ENCODE data around the gene CENPU.
"Not testable (repeated sequence)": the region's sequence is repeated elsewhere in the genome, so short reads cannot be mapped to it uniquely, and the experiment has no call there.

The CENPU gene

DNA sequence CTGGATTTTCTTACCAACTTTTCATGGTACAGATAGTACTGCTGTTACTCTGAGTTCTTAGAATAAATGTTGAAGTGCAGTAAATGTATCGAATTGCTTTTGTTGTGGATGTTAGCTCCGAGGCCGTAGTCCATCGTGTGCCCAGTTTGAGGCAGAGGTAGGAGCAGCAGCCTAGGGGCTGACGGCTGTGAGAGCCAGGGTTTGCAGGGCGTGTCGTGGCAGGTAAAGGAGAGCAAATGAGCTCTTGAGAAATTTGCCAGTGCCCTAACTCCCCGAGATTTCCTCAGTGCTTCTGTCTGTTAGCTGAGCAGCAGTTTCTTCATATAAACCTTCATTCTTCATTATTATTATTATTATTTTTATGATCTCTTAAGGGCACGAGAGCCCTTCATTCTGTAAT, 62.8 kb downstream of the CENPU start:
- no peak overlapping the region for H3K27ac Mint-ChIP-seq
- H3K4me1 Mint-ChIP-seq: peaks cover 25% of the 10 kb centered on the region
- DNase-seq (ENCODE audit: low spot score in 2 of 2) (no peak), ATAC-seq (no peak)
- H3K9me3 Mint-ChIP-seq: no peaks in the 10 kb centered on the region
- peaks cover 43% of the 10 kb centered on the region for H3K36me3 Mint-ChIP-seq
- H3K4me3 Mint-ChIP-seq: no peak overlapping the region

DNA sequence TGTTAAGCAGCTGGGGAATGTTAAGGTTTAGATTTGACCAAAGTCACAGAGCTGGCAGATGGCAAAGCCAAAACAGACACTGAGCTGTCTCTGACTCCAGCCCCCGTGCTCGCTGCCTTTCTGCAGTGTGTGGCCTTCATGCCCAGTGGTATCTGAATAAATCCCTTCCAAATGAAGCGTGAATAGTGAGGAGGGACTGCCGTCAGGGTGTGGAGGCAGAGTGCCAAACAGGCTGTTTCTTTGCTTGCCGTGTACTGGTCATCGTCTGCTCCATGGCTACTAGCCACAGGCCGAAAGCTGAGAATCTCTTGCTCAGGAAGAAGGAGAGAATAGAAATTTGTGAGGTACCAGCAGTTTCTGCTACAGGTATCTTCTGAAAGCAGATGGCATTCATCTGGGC, 64.6 kb downstream of the CENPU start:
- DNase-seq (ENCODE audit: low spot score in 2 of 2) (no peak), ATAC-seq (no peak)
- peaks cover 37% of the 10 kb centered on the region for H3K36me3 Mint-ChIP-seq
- peak overlapping the region; percentile 80 for H3K27ac Mint-ChIP-seq
- peaks cover 25% of the 10 kb centered on the region for H3K4me1 Mint-ChIP-seq
- no peak overlapping the region for H3K4me3 Mint-ChIP-seq
- H3K9me3 Mint-ChIP-seq: no peaks in the 10 kb centered on the region

DNA sequence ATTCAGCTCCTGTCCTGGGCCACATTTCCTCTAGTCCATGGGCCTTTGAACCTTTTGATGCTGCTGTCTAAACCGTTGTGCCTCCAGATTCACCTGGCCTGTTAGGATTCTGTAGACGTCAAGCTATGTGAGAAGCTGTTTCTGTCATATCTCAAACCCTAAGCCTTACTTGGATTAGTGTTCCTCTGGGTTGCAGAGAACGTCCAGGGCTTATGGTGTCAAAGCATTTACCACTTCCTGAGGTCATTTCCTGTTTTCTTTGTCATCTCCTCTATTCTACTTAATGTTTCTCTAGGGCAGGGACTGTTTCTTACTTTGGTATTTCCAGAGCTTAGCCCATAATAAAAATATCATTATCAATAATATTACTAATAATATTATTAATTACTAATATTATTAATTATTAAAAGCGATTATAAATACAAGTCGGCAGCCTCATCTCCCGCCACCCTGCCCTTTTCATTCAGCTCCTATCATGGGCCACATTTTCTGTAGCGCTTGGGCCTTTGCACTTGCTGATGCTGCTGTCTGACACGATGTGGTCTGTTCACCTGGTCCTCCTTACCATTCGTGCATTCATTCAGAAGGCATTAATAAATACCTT, 65.3 kb downstream of the CENPU start:
- Mint-ChIP-seq H3K9me3 (no peaks in the 10 kb centered on the region), H3K27ac (peak overlapping the region; percentile 80), H3K4me3 (no peak overlapping the region), H3K36me3 (peaks cover 35% of the 10 kb centered on the region), H3K4me1 (peaks cover 25% of the 10 kb centered on the region)
- ATAC-seq (peak; percentile 87), DNase-seq (ENCODE audit: low spot score in 2 of 2) (no peak)

DNA sequence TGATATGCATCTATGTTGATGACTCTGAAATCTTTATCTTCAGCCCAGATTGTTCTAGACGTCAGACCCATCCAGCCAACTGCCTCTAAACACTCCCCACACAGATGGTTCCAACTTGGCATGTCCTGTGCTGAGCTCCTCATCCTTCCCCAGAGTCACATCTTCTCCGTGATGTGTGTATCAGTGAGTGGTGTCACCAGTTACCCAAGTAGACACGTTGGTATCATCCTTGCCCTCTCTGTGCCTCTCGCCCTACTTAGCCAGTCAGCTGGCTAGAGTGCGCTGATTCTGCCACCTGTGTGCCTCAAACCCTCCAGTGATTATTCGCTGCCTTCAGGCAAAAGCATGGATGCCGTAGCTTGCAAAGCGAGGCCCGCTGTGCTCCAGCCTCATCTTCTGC, 65.8 kb downstream of the CENPU start:
- no peak overlapping the region for H3K4me3 Mint-ChIP-seq
- H3K4me1 Mint-ChIP-seq: peaks cover 25% of the 10 kb centered on the region
- no peaks in the 10 kb centered on the region for H3K9me3 Mint-ChIP-seq
- H3K36me3 Mint-ChIP-seq: peaks cover 30% of the 10 kb centered on the region
- DNase-seq (ENCODE audit: low spot score in 2 of 2): no peak
- peak overlapping the region; percentile 80 for H3K27ac Mint-ChIP-seq
- ATAC-seq: peak; percentile 47

DNA sequence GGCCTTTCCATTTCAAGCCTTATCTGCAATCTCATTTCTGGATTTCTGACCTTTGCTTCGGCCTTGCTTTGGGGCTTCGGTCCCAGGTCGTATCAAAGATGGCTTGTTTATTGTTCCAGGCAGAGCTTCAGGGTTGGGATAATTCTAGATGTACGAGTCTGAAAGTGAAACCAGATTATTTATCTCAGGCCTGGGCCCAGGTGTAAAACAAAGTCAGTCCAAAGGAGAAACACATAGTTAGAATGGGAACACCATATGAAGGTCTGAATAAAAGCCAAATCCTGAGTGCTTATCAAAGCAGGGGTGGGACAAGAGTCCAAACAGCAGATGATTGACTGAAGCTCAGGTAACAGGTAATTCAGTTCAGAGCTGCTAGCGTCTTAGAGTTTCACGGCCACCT, 67.2 kb downstream of the CENPU start:
- no peak overlapping the region for H3K4me3 Mint-ChIP-seq
- peaks cover 25% of the 10 kb centered on the region for H3K4me1 Mint-ChIP-seq
- H3K36me3 Mint-ChIP-seq: peaks cover 16% of the 10 kb centered on the region
- H3K9me3 Mint-ChIP-seq: no peaks in the 10 kb centered on the region
- no peak for DNase-seq (ENCODE audit: low spot score in 2 of 2)
- no peak overlapping the region for H3K27ac Mint-ChIP-seq
- ATAC-seq: no peak

DNA sequence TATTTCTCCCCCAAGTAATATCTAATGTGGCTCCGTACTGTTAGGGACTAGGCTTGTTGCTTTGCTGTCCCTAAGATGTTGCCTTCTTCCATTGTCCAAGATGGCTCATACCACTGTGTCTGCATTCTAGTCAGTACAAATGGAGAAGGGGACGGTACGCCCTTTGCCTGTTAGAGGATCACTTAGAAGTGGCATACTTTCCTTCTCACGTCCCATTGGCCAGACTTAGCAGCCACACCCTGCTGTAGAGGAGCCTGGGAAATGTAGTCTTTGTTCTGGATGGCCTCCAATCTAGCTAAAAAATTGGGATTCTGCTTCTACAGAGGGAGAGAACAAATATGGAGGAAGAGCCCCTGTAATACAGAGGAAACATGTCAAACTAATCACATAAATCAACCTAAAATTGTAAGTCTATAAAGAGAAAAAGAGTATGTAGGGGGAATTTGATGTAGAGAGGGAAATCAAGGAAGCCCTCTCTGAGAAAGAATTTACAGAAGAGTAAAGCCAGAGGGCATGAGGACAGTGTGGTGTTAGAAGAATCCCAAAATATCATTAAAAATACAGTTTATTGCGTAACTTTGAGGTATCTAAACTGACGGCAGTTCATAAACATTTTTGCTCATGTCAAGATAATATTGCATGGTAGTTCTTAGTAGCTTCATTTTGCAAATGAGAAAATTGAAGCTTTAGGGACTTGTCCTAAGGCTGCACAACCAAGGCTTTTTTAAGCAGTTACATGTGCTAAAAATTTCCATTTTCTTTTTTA, 69.3 kb downstream of the CENPU start:
- no peak overlapping the region for H3K27ac Mint-ChIP-seq
- peaks cover 20% of the 10 kb centered on the region for H3K4me1 Mint-ChIP-seq
- ATAC-seq (peak; percentile 48), DNase-seq (ENCODE audit: low spot score in 2 of 2) (no peak)
- no peak overlapping the region for H3K4me3 Mint-ChIP-seq
- H3K36me3 Mint-ChIP-seq: peaks cover 31% of the 10 kb centered on the region
- no peaks in the 10 kb centered on the region for H3K9me3 Mint-ChIP-seq

DNA sequence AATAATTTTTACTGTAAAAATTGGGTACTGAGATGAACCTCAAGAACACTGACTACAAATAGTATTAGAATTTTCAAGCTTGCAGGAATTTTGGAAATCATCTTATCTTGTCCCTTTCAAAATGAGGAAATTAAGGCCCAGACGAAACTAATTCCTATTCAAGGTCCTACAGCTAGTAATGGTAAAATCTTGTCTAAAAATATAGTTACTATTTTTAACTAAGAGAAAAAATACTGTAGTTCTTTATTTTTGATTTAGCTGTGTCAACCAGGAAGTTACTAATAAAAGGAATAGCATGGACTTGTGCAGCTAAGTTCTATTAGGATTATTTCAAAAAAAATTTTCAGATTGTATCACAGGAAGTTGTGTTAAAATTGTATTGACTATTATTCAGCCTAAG, 71.7 kb downstream of the CENPU start:
- DNase-seq (ENCODE audit: low spot score in 2 of 2): no peak
- H3K4me1 Mint-ChIP-seq: no peaks in the 10 kb centered on the region
- peaks cover 41% of the 10 kb centered on the region for H3K36me3 Mint-ChIP-seq
- no peak for ATAC-seq
- no peak overlapping the region for H3K27ac Mint-ChIP-seq
- H3K4me3 Mint-ChIP-seq: no peak overlapping the region
- no peaks in the 10 kb centered on the region for H3K9me3 Mint-ChIP-seq

DNA sequence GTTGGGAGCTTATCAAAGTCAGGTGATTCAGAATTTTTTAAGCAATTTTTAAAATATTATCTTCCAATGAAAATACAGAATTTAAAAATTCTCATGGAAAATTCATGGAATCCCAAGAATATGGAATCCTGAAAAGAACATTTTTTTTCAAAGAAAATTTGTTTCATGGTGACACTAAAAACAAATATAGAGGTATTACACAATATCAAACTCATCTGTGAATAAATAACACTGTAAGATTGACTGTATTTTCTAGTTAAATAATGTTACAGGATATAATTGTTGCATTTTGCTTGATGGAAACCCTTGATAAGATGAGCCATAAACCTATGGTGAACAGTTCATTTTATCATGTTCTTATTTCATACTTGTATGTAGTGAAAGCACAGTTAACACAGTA, 72.9 kb downstream of the CENPU start:
- ATAC-seq (no peak), DNase-seq (ENCODE audit: low spot score in 2 of 2) (no peak)
- Mint-ChIP-seq H3K27ac (no peak overlapping the region), H3K9me3 (no peaks in the 10 kb centered on the region), H3K4me1 (no peaks in the 10 kb centered on the region), H3K36me3 (peaks cover 44% of the 10 kb centered on the region), H3K4me3 (no peak overlapping the region)

DNA sequence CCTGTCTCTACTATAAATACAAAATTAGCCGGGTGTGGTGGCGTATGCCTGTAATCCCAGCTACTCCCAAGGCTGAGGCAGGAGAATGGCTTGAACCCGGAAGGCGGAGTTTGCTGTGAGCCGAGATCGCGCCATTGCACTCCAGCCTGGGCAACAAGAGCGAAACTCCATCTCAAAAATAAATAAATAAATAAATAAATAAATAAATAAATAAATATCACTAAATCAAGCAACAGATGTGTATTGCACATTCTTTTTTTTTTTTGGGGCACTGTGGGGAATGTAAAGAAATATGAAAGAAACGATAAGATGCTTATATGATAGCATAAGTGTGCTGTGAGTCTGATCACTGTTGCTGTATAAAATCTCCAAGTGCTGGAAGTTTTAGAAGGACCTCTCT, 76.1 kb downstream of the CENPU start:
- ATAC-seq; H3K27ac Mint-ChIP-seq; H3K9me3 Mint-ChIP-seq; H3K4me3 Mint-ChIP-seq; DNase-seq (ENCODE audit: low spot score in 2 of 2); H3K4me1 Mint-ChIP-seq: not testable (repeated sequence)
- peaks cover 43% of the 10 kb centered on the region for H3K36me3 Mint-ChIP-seq

DNA sequence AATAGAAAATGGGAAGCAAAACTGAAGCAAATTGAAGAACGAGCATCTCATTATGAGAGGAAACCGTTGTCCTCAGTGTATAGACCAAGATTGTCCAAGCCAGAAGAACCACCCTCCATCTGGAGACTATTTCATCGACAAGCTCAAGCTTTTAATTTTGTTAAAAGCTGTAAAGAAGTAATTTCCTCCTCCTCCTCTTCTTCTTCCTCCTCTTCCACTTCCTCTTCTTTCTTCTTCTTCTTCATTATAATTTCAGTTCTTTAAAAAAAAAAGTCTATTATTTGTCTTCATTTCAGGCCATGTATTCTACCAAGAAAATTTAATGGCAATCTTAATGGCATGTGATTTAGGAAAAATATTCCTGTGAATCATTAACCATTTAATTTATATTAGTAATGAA, 76.8 kb downstream of the CENPU start:
- H3K4me1 Mint-ChIP-seq: peaks cover 8% of the 10 kb centered on the region

DNA sequence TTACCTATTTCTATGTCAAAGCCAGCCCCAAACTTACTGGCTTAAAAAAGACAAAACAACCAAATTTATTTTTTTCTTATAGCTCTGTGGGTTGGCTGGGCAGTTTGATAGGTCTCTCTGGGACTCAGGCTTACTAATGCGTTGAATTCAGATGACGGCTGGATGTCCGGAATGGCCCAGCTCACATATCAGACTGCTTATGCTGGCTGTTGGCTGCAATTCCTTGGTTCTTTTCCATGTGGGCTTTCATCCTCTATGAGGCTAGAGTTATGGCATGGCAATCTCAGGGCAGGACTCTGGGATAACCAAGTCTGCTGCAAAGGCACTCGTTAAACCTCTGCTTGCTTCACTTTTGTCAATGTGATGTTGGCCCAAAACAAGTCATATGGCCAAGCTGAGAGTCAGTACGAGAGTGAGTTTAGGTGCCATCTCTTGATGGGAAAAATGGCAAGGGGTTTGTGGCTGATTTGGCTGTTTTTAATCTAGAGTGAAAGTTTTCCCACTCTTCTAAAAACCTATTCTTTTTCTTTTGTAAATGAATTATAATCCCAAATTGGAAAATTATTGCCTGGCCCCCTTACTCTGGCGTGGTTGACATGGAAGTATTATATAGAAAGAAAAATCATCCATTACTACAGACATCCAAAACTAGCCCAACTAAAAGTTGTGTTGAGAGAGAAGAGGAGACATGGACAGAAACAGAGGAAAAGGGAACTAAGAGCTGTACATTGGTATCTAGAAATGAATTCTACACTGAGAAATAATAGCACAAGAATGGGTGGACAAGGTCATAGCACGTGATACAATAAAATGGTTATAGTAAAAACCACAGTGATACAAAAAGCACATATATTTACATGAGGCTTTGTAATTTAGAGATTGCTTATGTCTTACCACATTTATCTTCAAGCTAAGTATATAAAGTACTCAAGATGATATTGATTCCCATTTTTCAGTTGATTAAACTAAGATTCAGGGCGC, 77.7 kb downstream of the CENPU start:
- no peak overlapping the region for H3K4me3 Mint-ChIP-seq
- ATAC-seq: no peak
- peaks cover 38% of the 10 kb centered on the region for H3K36me3 Mint-ChIP-seq
- H3K9me3 Mint-ChIP-seq: no peaks in the 10 kb centered on the region
- H3K27ac Mint-ChIP-seq: no peak overlapping the region
- no peak for DNase-seq (ENCODE audit: low spot score in 2 of 2)
- peaks cover 14% of the 10 kb centered on the region for H3K4me1 Mint-ChIP-seq

More for the DNA sequence above, 76.8 kb downstream of the CENPU start:
- no peak overlapping the region for H3K4me3 Mint-ChIP-seq
- no peaks in the 10 kb centered on the region for H3K9me3 Mint-ChIP-seq
- DNase-seq (ENCODE audit: low spot score in 2 of 2): no peak
- H3K27ac Mint-ChIP-seq: no peak overlapping the region
- ATAC-seq: no peak
- peaks cover 43% of the 10 kb centered on the region for H3K36me3 Mint-ChIP-seq

DNA sequence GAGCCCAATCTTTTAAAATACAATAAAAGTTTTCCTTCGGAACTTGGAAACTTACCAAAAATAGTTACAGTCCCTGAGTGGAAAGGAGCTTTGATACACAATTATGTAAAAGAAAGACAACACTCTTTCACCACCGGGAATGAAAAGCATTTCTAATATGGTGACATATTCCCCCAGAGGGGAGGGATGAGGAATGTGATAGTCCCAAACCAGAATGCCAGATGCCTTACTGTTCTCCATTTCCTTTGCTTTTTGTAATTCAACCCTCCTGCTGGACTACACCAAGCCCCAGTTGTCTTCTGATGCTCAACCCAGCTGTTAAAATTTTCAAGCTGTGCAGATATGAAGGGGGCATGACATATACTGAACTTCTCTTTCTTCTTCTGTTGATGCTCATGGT, 80.2 kb downstream of the CENPU start:
- peaks cover 25% of the 10 kb centered on the region for H3K4me1 Mint-ChIP-seq
- DNase-seq (ENCODE audit: low spot score in 2 of 2) (no peak), ATAC-seq (no peak)
- H3K9me3 Mint-ChIP-seq: no peaks in the 10 kb centered on the region
- peaks cover 32% of the 10 kb centered on the region for H3K36me3 Mint-ChIP-seq
- no peak overlapping the region for H3K4me3 Mint-ChIP-seq
- H3K27ac Mint-ChIP-seq: no peak overlapping the region

DNA sequence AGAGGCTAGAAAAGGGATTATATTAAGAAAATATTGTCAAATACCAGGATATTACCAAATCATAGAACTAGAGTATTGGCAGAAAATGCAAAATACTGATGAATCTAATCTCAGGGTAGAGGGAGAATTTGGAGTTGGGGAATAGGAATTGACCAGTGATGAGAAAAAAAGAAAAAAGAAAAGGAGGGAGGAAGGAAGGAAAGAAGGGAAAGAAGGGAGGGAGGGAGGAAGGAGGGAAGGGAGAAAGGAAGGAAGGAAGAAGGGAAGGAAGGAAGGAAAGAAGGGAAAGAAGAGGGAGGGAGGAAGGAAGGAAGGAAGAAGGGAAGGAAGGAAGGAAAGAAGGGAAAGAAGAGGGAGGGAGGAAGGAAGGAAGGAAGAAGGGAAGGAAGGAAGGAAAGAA, 81.2 kb downstream of the CENPU start:
- peaks cover 33% of the 10 kb centered on the region for H3K4me1 Mint-ChIP-seq
- DNase-seq (ENCODE audit: low spot score in 2 of 2); ATAC-seq; H3K9me3 Mint-ChIP-seq; H3K4me3 Mint-ChIP-seq: not testable (repeated sequence)
- H3K27ac Mint-ChIP-seq: peak overlapping the region; percentile 66
- H3K36me3 Mint-ChIP-seq: peaks cover 34% of the 10 kb centered on the region

DNA sequence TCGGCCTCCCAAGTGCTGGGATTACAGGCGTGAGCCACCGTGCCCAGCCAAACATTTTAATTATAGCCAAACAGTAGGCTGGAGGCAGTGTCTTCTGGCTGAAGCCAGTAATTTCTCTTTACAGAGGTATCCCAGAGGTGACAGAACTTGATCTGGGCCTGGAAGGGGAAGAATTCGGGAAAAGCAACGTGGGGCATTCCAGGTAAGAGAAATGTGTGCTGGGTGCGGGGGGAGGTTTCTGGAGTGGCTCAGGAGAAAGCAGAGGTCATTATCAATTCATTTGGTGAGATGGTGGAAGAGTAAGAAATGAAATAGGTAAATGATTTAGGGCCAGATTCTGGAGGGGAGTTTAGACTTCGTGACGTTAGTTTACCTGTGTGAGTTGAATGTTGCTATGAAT, 82.0 kb downstream of the CENPU start:
- Mint-ChIP-seq H3K9me3 (no peaks in the 10 kb centered on the region), H3K27ac (peak overlapping the region; percentile 66), H3K4me1 (peaks cover 41% of the 10 kb centered on the region), H3K36me3 (peaks cover 34% of the 10 kb centered on the region), H3K4me3 (no peak overlapping the region)
- DNase-seq (ENCODE audit: low spot score in 2 of 2) (no peak), ATAC-seq (no peak)

Measured in stimulated activated effector memory CD8-positive, alpha-beta T cell treated with anti-CD3 and anti-CD28 coated beads, Interleukin-12 subunit alpha, Interleukin-12 subunit beta, amount 100 ng/mL, for 72 hours (primary cell).